Suprapubic skin (tissue), 3 donors: ENCODE data around the gene JAZF1.

Source experiments
- CTCF ChIP-seq, 2 donors: fragments of 200-600 bp in 1 of 2; fragments of 450-650 bp in 1 of 2; sonication (generic) in 1 of 2; IDR thresholded peaks; one replicate each; pipeline ENCODE4 v1.5.1; 2016 to 2019; ENCODE audit warnings: antibody characterized with exemption in 2 of 2, mild to moderate bottlenecking in 1 of 2, moderate library complexity in 1 of 2
- POLR2AphosphoS5 ChIP-seq, 3 donors: sonication (generic); formaldehyde crosslinking; IDR thresholded peaks; one replicate each; pipeline ENCODE4 v1.6.1; 2017; ENCODE audit warnings: antibody characterized with exemption in 3 of 3

GRCh38 chr7:28055161-28055544 is 125.4 kb downstream of the JAZF1 start:
- TF ChIP-seq CTCF (IDR thresholded peaks at IDR 0.05) (no peak), POLR2AphosphoS5 (IDR thresholded peaks at IDR 0.05) (no peak)
